ENCODE measurements around the gene RAPGEF5. TPM values are rescaled to one million over a fixed set of nuclear protein-coding genes. Genes with fewer than 3 reads are reported as not detected.

RAPGEF5 gene
- total RNA-seq, 1 experiment from 2014 or later, result 13.3 TPM

- Histone ChIP-seq H3K4me1 (ENCODE audit: insufficient read depth, low read length) (peaks cover 6% of the 10 kb centered on the region; the same call in 1 of the 2 replicates), H2BK12ac (ENCODE audit: insufficient read length, low read depth, low read length) (no peak overlapping the region), H2BK120ac (ENCODE audit: low read depth, low read length, poor library complexity, severe bottlenecking) (no peak overlapping the region), H3K56ac (ENCODE audit: insufficient read length, low read depth, low read length) (no peak overlapping the region), H3K79me2 (ENCODE audit: insufficient read depth, low read length) (peaks cover 6% of the 10 kb centered on the region; the same call in 1 of the 2 replicates), H3K18ac (ENCODE audit: insufficient read length, low read depth, low read length) (no peak overlapping the region), H3K23me2 (ENCODE audit: insufficient read length, low read depth, low read length, poor library complexity, severe bottlenecking) (no peaks in the 10 kb centered on the region), H3T11ph (ENCODE audit: low read length) (no peak overlapping the region), H4K20me1 (ENCODE audit: control insufficient read depth, insufficient read depth, insufficient read length) (no peaks in the 10 kb centered on the region), H3K9me3 (ENCODE audit: control insufficient read depth, low read depth, low read length) (no peaks in the 10 kb centered on the region), H2BK5ac (ENCODE audit: insufficient read length, low read length) (no peak overlapping the region), H4K5ac (ENCODE audit: insufficient read length, low read depth, low read length) (no peak overlapping the region), H3K4me2 (ENCODE audit: insufficient read depth, insufficient read length, low read length) (no peak overlapping the region), H4K91ac (ENCODE audit: insufficient read length, low read depth, low read length) (no peak overlapping the region), H3K4ac (ENCODE audit: low read depth, low read length) (no peak overlapping the region), H4K8ac (replicated peaks; ENCODE audit: insufficient read length, low read depth, low read length) (no peak overlapping the region), H3K23ac (ENCODE audit: insufficient read length, low read depth, low read length) (no peak overlapping the region), H3K79me1 (ENCODE audit: insufficient read depth, low read depth, low read length, poor library complexity, severe bottlenecking) (no peaks in the 10 kb centered on the region), H2BK15ac (ENCODE audit: low read depth, low read length) (no peak overlapping the region), H3K27ac (ENCODE audit: insufficient read length, low read depth, low read length) (no peak overlapping the region), H2BK20ac (ENCODE audit: low read depth, low read length, poor library complexity, severe bottlenecking) (no peak overlapping the region), H2AFZ (ENCODE audit: low read length) (no peak overlapping the region), H2AK5ac (ENCODE audit: insufficient read length, low read length) (no peak overlapping the region), H3K14ac (ENCODE audit: insufficient read depth, low read length) (no peak overlapping the region), H3K27me3 (ENCODE audit: insufficient read depth, low read length) (no peaks in the 10 kb centered on the region), H3K9ac (ENCODE audit: extremely low read depth, insufficient read length, low read length) (no peak overlapping the region)
- peaks cover 8 to 12% of the 10 kb centered on the region in 2 experiments for H3K9me3 Mint-ChIP-seq
- H3K4me1 Mint-ChIP-seq, result peaks cover 19 to 26% of the 10 kb centered on the region in 2 experiments
- no CpG with 5 or more reads among the region's 2 CpGs for WGBS (ENCODE audit: extremely low coverage, insufficient read length, low lambda C conversion rate)
- peaks cover 2% of the 10 kb centered on the region; the same call in 1 of the 2 replicates for H3K27me3 Mint-ChIP-seq (ENCODE audit: low read depth)
- H3K27ac Mint-ChIP-seq, result 0 out of 7 replicates have a peak overlapping the region, but pooled peaks of 1 of the 3 experiments have one; percentile 17
- H3K4me3 Mint-ChIP-seq, result no peak overlapping the region
- peaks cover 13 to 31% (median 17%) of the 10 kb centered on the region in 3 experiments for H3K36me3 Mint-ChIP-seq (ENCODE audit: insufficient read depth in 1 of 3, low read depth in 3 of 3)
- DNase-seq, result no peak
- TF ChIP-seq CTCF (conservative IDR thresholded peaks at IDR 0.05), result no peak
Observed at GRCh38 chr7:22350466-22351328, 6.3 kb downstream of the RAPGEF5 start.

Data from H9 (cell line).